HEK293T (cell line): ENCODE results near the gene TPRG1.

Experiments used
- CTCF ChIA-PET: fragments of 350-600 bp; formaldehyde crosslinking; extraction: SDS; loops from one replicate; lab custom pipeline; 2021; ENCODE audit warnings: antibody characterized with exemption, inconsistent platforms; lab: Yijun Ruan, JAX
- POLR2A ChIA-PET: fragments of 350-600 bp; formaldehyde crosslinking; extraction: SDS; loops from one replicate; lab custom pipeline; 2020; ENCODE audit warnings: antibody characterized with exemption, inconsistent platforms; lab: Yijun Ruan, JAX
- DNase-seq: peaks from one replicate; pipeline ENCODE4 v3.0.0; 2012; ENCODE audit warnings: mixed read lengths; ENCODE audit errors: extremely low spot score
- ARNT ChIP-seq: fragments of 450-650 bp; IDR thresholded peaks from 2 replicates; pipeline ENCODE4 v1.6.1; 2017; ENCODE audit warnings: mild to moderate bottlenecking
- BHLHE40 ChIP-seq: fragments of 450-650 bp; IDR thresholded peaks from 2 replicates; pipeline ENCODE4 v1.6.1; 2016; ENCODE audit warnings: mild to moderate bottlenecking, moderate library complexity, borderline replicate concordance
- CTBP1 ChIP-seq: fragments of 450-650 bp; IDR thresholded peaks from 2 replicates; pipeline ENCODE4 v1.6.1; 2016; ENCODE audit warnings: borderline replicate concordance
- ELF4 ChIP-seq: fragments of 450-650 bp; IDR thresholded peaks from 2 replicates; pipeline ENCODE4 v1.6.1; 2017; ENCODE audit warnings: antibody characterized with exemption
- FOXA1 ChIP-seq: fragments of 450-650 bp; IDR thresholded peaks from 2 replicates; pipeline ENCODE4 v1.6.1; 2016; ENCODE audit warnings: mild to moderate bottlenecking
- FOXK2 ChIP-seq: fragments of 450-650 bp; IDR thresholded peaks from 2 replicates; pipeline ENCODE4 v1.6.1; 2016; ENCODE audit warnings: mild to moderate bottlenecking
- FOXM1 ChIP-seq: fragments of 450-650 bp; IDR thresholded peaks from 2 replicates; pipeline ENCODE4 v1.6.1; 2017; ENCODE audit warnings: mild to moderate bottlenecking, borderline replicate concordance
- HDGF ChIP-seq: fragments of 450-650 bp; IDR thresholded peaks from 2 replicates; pipeline ENCODE4 v1.6.1; 2017; ENCODE audit warnings: antibody characterized with exemption, borderline replicate concordance
- L3MBTL2 ChIP-seq: fragments of 450-650 bp; conservative IDR thresholded peaks from 2 replicates; pipeline ENCODE4 v1.6.1; 2016; ENCODE audit warnings: mild to moderate bottlenecking
- LEF1 ChIP-seq: fragments of 450-650 bp; IDR thresholded peaks from 2 replicates; pipeline ENCODE4 v1.6.1; 2017; ENCODE audit warnings: mild to moderate bottlenecking, borderline replicate concordance
- NFRKB ChIP-seq: fragments of 450-650 bp; IDR thresholded peaks from 2 replicates; pipeline ENCODE4 v1.6.1; 2016; ENCODE audit warnings: mild to moderate bottlenecking, moderate library complexity
- PKNOX1 ChIP-seq: fragments of 450-650 bp; IDR thresholded peaks from 2 replicates; pipeline ENCODE4 v1.6.1; 2016
- SP1 ChIP-seq: fragments of 450-650 bp; IDR thresholded peaks from 2 replicates; pipeline ENCODE4 v1.6.1; 2017
- SUZ12 ChIP-seq: fragments of 450-650 bp; IDR thresholded peaks from 2 replicates; pipeline ENCODE4 v1.6.1; 2016; ENCODE audit warnings: mild to moderate bottlenecking
- TARDBP ChIP-seq: fragments of 450-650 bp; IDR thresholded peaks from 2 replicates; pipeline ENCODE4 v1.6.1; 2016
- ZNF384 ChIP-seq: fragments of 450-650 bp; IDR thresholded peaks from 2 replicates; pipeline ENCODE4 v1.6.1; 2016

TPRG1 gene

DNA sequence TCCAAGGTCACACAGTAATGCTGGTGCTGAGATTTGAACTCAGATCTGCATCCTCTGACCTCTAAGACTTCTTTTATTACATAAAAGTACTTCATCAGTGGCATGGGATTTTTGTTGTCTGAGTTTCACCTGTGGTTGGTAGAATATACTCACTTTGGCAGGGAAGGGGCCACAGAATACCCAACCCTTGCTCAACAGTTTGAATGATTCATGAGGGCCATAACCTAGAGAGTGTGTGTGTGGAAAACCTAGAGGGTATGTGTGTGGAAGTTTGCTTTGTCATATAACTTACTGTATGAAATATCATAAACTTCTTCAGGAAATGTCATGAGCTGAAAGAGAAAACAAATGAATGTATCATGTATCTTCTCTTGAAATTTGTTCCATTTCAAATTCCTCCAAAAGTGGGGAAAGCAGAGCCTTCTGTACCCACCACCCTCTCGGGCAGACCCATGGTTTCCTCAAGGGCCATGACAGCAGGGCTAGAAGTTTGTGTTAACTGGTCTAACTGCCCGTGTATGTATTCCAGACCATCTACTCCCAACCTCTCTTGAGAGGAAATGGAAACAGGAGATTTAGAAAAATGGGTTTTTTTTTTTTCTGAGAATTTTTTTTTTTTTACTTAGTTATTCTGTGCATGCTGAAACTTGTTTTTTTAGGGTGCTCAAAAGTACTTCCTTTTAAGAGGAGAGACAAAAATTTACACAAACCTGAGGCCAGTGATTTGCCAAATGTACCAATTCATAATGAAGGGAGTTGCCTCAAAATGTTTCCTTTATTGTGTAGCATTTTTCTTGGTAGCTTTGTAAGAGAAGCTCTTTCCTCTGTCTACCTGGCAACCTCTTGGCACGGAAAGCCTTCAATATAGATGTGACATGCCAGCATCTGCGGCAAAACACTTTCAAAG, 127.0 kb downstream of the TPRG1 start:
- ChIA-PET CTCF (no interaction called here), POLR2A (no interaction called here)
- DNase-seq = no peak
- TF ChIP-seq SUZ12 = no peak
- TF ChIP-seq ELF4 = no peak
- no peak for TF ChIP-seq NFRKB
- TF ChIP-seq ARNT = no peak
- TF ChIP-seq PKNOX1 = no peak

DNA sequence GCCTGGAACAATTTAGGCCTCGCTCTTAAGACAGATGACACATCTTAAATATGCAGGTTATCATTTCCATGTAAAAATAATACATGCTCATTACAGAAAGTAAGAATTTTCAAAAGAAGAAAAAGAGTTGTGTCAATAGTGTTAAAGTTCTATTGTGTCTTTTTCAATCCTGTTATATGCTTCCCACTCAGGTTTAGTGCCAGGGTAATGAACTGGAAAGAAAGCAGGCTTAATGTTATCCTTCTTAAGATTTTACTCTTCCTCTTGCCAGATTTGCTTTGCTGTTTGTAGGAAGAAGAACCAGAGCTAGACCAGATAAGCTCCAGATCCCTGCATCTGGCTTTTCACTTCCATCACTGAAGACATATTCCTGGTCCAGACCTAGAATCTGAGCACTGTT, 128.6 kb downstream of the TPRG1 start:
- ChIA-PET POLR2A (no interaction called here), CTCF (no interaction called here)
- TF ChIP-seq ARNT (no peak), NFRKB (no peak)
- DNase-seq = no peak

GRCh38 chr3:189301479-189301878, 129.7 kb downstream of the TPRG1 start:
- CTCF ChIA-PET = no interaction called here
- POLR2A ChIA-PET = no interaction called here
- TF ChIP-seq FOXK2 (no peak), HDGF (no peak), ELF4 (no peak), ARNT (no peak), TARDBP (no peak), NFRKB (no peak), CTBP1 (no peak), L3MBTL2 (no peak), BHLHE40 (no peak), FOXA1 (no peak), SP1 (no peak), PKNOX1 (no peak)
- no peak for DNase-seq

DNA sequence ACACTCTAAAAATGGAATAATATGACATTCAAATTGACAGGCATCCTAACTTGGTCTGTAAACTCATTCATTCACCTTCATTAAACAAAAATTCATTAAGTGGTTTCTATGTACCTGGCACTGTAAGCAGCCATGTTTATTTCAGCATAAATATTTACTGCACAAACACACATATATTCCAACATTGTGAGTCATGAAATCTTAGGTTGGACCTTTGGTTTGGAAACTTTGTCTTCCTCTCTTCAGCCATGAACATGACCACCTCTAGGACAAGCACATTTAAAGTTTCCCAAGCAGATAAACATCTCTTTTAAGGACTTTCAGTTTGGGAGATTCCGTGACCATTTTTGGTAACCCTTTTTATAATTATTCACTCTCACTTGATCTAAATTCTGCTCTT, 131.8 kb downstream of the TPRG1 start:
- DNase-seq = no peak
- ChIA-PET POLR2A (no interaction called here), CTCF (no interaction called here)
- TF ChIP-seq ELF4 = no peak
- TF ChIP-seq SUZ12 = no peak
- no peak for TF ChIP-seq HDGF
- no peak for TF ChIP-seq NFRKB
- TF ChIP-seq ZNF384 = no peak
- no peak for TF ChIP-seq LEF1
- TF ChIP-seq FOXM1 = no peak
- no peak for TF ChIP-seq L3MBTL2
- no peak for TF ChIP-seq ARNT
- no peak for TF ChIP-seq CTBP1
- no peak for TF ChIP-seq PKNOX1
- TF ChIP-seq FOXK2 = no peak
- TF ChIP-seq BHLHE40 = no peak
- no peak for TF ChIP-seq TARDBP
- no peak for TF ChIP-seq FOXA1
- TF ChIP-seq SP1 = no peak

DNA sequence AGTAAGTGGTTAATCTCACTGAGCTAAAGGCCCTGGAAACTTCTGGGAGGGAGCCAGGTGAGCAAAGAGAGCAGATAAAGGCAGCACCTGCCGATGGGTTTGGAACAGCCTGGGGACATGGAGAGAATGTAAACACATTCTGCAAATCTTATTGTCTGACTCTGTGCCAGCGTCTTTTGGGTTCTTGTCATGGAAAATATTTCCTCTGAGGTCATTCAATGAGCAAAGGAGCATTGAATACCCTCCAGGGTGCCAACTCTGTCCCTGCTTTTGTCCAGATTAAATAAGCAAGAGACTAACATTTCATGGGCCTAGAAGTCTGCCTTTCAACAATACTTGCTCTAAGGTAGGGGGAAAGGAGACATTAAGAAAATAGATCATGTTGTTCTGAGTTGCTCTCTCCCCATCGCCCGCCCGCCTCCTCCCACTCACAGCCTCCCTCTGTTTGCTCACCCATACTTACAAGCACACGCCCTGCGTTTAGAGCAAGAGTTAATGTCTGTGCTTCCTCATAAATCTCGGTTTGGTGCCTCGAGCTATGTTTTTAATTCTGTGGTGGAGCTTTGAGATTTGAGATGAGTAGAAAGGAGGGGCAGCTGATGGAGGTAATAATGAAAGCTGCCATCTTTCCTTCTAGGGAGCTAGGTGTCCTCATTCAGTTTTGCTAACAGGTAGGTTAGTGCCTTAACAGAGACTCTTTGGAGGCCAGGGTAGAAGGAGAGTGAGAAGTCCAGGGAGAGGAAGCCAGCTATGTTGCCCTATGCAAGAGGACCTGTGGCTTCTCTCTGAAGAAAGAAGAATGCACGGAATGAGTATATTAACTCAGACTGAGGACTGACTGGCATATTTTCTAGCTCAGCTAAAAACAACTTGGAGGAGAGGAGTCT, 132.9 kb downstream of the TPRG1 start:
- CTCF ChIA-PET = interaction anchor here (0.9 kb wide), 1 partner anchor 36 kb away, joined by 5 read pairs; no protein-coding TSS in a partner anchor
- peak; percentile 19 for DNase-seq
- POLR2A ChIA-PET = no interaction called here
- TF ChIP-seq BHLHE40 = no peak
- no peak for TF ChIP-seq SP1
- no peak for TF ChIP-seq NFRKB
- no peak for TF ChIP-seq FOXA1
- TF ChIP-seq ELF4 = no peak
- TF ChIP-seq PKNOX1 = no peak
- no peak for TF ChIP-seq LEF1
- TF ChIP-seq ARNT = no peak
- no peak for TF ChIP-seq L3MBTL2
- no peak for TF ChIP-seq FOXM1
- TF ChIP-seq HDGF = no peak
- TF ChIP-seq FOXK2 = no peak
- no peak for TF ChIP-seq TARDBP
- no peak for TF ChIP-seq SUZ12
- no peak for TF ChIP-seq ZNF384
- no peak for TF ChIP-seq CTBP1
